ENCODE data around the gene KANSL1.

The KANSL1 gene

DNA sequence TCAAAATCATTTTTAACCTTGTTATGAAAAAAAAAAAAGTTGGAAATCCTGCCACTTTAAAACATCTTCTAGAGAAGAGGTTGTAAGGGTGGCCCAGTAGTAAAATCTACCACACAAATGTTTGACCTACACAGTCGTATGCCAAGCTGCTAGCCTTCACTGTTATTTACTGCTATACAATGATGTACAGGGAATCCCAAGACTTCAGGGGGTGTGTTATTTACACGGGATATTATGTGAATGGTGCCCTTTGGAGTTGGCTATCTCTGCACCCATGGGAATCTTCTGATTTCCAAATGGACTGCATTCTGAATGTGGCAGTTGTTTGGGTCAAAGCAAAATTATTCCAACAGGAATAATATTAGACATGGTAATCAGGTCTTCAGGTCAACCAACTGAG, 148.2 kb downstream of the KANSL1 start:
- Histone ChIP-seq H3K27ac (ENCODE audit: poor library complexity, severe bottlenecking) (no peak overlapping the region), H3K27me3 (ENCODE audit: insufficient read depth, poor library complexity, severe bottlenecking) (no peaks in the 10 kb centered on the region), H3K4me1 (ENCODE audit: insufficient read depth, poor library complexity, severe bottlenecking) (no peaks in the 10 kb centered on the region), H3K36me3 (ENCODE audit: low read depth) (peaks cover 92% of the 10 kb centered on the region), H3K4me3 (ENCODE audit: severe bottlenecking) (no peak overlapping the region), H3K9me3 (ENCODE audit: severe bottlenecking) (no peaks in the 10 kb centered on the region)
- DNase-seq (ENCODE audit: low spot score): no peak
- no peak for ATAC-seq (ENCODE audit: low read depth)
- TF ChIP-seq, protein P1, sequence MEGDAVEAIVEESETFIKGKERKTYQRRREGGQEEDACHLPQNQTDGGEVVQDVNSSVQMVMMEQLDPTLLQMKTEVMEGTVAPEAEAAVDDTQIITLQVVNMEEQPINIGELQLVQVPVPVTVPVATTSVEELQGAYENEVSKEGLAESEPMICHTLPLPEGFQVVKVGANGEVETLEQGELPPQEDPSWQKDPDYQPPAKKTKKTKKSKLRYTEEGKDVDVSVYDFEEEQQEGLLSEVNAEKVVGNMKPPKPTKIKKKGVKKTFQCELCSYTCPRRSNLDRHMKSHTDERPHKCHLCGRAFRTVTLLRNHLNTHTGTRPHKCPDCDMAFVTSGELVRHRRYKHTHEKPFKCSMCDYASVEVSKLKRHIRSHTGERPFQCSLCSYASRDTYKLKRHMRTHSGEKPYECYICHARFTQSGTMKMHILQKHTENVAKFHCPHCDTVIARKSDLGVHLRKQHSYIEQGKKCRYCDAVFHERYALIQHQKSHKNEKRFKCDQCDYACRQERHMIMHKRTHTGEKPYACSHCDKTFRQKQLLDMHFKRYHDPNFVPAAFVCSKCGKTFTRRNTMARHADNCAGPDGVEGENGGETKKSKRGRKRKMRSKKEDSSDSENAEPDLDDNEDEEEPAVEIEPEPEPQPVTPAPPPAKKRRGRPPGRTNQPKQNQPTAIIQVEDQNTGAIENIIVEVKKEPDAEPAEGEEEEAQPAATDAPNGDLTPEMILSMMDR (IDR thresholded peaks at IDR 0.05; ENCODE audit: poor library complexity, severe bottlenecking): no peak

DNA sequence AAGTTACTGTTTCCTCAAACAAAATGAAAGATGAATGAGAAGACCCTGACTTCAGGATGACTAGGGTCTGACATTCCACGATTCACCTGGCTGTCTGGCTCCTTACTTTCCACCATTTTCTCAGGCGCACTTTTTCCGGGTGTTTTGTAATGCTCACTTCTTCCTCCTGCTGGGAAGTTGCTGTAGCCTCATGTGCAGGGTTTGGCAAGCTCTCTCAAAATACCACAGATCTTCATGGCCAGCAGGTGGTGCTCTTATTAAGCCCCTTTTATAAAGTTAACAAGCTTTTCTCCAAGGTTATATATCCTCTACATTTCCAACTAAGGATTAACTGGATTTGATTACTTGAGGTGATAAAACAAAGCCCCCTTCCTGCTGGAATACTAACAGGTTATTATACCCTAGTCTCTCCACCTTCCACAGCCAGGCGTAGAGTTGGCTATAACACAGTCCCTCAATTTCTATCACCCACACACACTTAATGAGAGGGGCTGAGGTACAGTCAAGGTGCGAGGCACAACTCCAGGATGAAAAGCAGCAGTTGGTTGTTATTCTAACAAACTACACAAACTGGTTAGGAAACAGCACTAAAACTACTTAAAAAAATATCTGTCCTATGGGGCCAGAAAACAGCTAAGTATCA, 148.8 kb downstream of the KANSL1 start:
- TF ChIP-seq, protein P1 (IDR thresholded peaks at IDR 0.05; ENCODE audit: poor library complexity, severe bottlenecking): peak; percentile 89
- no peak overlapping the region for H3K4me3 ChIP-seq (ENCODE audit: severe bottlenecking)
- no peak overlapping the region for H3K27ac ChIP-seq (ENCODE audit: poor library complexity, severe bottlenecking)
- no peaks in the 10 kb centered on the region for H3K4me1 ChIP-seq (ENCODE audit: insufficient read depth, poor library complexity, severe bottlenecking)
- ATAC-seq (ENCODE audit: low read depth): peak; percentile 78
- no peaks in the 10 kb centered on the region for H3K9me3 ChIP-seq (ENCODE audit: severe bottlenecking)
- peaks cover 92% of the 10 kb centered on the region for H3K36me3 ChIP-seq (ENCODE audit: low read depth)
- no peaks in the 10 kb centered on the region for H3K27me3 ChIP-seq (ENCODE audit: insufficient read depth, poor library complexity, severe bottlenecking)
- DNase-seq (ENCODE audit: low spot score): no peak

DNA sequence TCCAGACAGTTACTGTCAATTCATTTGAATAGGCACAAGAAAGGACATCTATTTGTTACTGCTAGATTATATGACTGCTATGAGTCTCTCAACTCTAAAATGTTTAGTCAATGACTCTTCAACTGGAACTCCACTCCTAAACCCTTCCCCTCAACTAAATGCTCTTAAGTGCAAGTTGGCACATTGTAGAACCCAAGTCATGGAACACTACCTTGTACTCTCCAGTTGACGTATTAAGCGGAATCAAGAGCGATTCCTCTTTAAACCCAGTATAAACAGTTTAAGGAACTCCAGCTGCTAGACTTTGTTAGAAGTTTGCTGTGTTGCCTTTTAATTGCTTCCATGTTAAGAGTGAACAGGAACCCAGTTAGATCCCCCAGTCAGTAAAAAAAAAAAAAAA, 149.6 kb downstream of the KANSL1 start:
- TF ChIP-seq, protein P1 (IDR thresholded peaks at IDR 0.05; ENCODE audit: poor library complexity, severe bottlenecking): no peak
- Histone ChIP-seq H3K9me3 (ENCODE audit: severe bottlenecking) (no peaks in the 10 kb centered on the region), H3K36me3 (ENCODE audit: low read depth) (peaks cover 92% of the 10 kb centered on the region), H3K27ac (ENCODE audit: poor library complexity, severe bottlenecking) (no peak overlapping the region), H3K4me3 (ENCODE audit: severe bottlenecking) (no peak overlapping the region), H3K4me1 (ENCODE audit: insufficient read depth, poor library complexity, severe bottlenecking) (no peaks in the 10 kb centered on the region), H3K27me3 (ENCODE audit: insufficient read depth, poor library complexity, severe bottlenecking) (no peaks in the 10 kb centered on the region)
- DNase-seq (ENCODE audit: low spot score): no peak
- ATAC-seq (ENCODE audit: low read depth): no peak

DNA sequence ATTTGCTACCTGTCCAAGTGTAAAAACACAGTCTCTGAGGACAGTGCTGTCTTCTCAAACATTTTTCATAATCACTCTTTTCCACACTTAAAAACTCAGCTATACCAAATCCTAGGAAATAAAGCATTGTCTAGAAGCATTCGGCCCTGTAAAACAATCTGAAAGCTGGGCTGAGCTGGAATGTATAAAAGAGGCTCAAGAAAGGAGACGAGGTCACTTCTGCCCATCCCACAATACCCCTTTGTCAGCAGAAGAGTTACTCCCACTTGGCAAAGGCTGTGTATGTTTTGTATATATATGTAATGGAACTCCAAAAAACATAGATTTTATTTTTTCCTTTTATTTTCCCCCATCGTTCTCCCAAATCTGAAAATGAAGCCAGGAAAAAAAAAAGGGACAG, 150.3 kb downstream of the KANSL1 start:
- ATAC-seq (ENCODE audit: low read depth): no peak
- Histone ChIP-seq H3K27ac (ENCODE audit: poor library complexity, severe bottlenecking) (no peak overlapping the region), H3K9me3 (ENCODE audit: severe bottlenecking) (no peaks in the 10 kb centered on the region), H3K27me3 (ENCODE audit: insufficient read depth, poor library complexity, severe bottlenecking) (no peaks in the 10 kb centered on the region), H3K4me3 (ENCODE audit: severe bottlenecking) (no peak overlapping the region), H3K4me1 (ENCODE audit: insufficient read depth, poor library complexity, severe bottlenecking) (no peaks in the 10 kb centered on the region), H3K36me3 (ENCODE audit: low read depth) (peaks cover 92% of the 10 kb centered on the region)
- TF ChIP-seq, protein P1 (IDR thresholded peaks at IDR 0.05; ENCODE audit: poor library complexity, severe bottlenecking): no peak
- DNase-seq (ENCODE audit: low spot score): no peak

DNA sequence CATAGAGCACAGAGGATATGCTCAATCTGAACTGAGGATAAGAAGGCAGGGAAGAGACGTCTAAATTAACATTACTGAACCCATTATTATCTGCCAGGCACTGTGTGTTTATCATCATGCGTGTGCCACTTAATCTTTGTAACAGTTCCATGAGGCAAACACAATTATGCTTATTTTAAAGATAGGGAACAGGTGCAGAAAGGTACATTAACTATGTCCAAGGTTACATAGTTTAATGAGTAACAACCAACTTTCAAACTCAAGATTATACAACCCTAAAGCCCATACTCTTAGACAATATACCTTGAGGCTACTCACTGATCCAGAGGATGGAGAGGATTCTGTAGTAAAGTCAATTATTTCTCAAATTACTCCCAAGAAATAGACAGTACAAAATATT, 151.0 kb downstream of the KANSL1 start:
- Histone ChIP-seq H3K27ac (ENCODE audit: poor library complexity, severe bottlenecking) (no peak overlapping the region), H3K4me1 (ENCODE audit: insufficient read depth, poor library complexity, severe bottlenecking) (no peaks in the 10 kb centered on the region), H3K27me3 (ENCODE audit: insufficient read depth, poor library complexity, severe bottlenecking) (no peaks in the 10 kb centered on the region), H3K4me3 (ENCODE audit: severe bottlenecking) (no peak overlapping the region), H3K36me3 (ENCODE audit: low read depth) (peaks cover 94% of the 10 kb centered on the region), H3K9me3 (ENCODE audit: severe bottlenecking) (no peaks in the 10 kb centered on the region)
- TF ChIP-seq, protein P1 (IDR thresholded peaks at IDR 0.05; ENCODE audit: poor library complexity, severe bottlenecking): no peak
- no peak for ATAC-seq (ENCODE audit: low read depth)
- DNase-seq (ENCODE audit: low spot score): no peak

Measured in RWPE2 (cell line).